Liver (tissue), 9 donors: ENCODE measurements around the gene SPTB. TPM values are rescaled to one million over a fixed set of nuclear protein-coding genes. Genes with fewer than 3 reads are reported as not detected.

ENCODE experiments used
- DNase-seq: peaks from one replicate; pipeline ENCODE4 v3.0.0-alpha.2; 2017; ENCODE audit warnings: low spot score
- H3K27ac ChIP-seq, 2 donors: one replicate each; pipeline ENCODE4 v1.7.0; 2013; ENCODE audit warnings: inconsistent platforms in 2 of 2, low read length in 2 of 2, control low read depth in 1 of 2, low read depth in 1 of 2, mild to moderate bottlenecking in 1 of 2
- H3K27me3 ChIP-seq, 4 donors: one replicate each; pipeline versions ENCODE4 v1.6.1 to v1.7.0; 2013; ENCODE audit warnings: low read length in 3 of 4, inconsistent platforms in 1 of 4, mild to moderate bottlenecking in 1 of 4, moderate library complexity in 1 of 4; ENCODE audit not compliant: control insufficient read depth in 4 of 4, insufficient read depth in 4 of 4
- H3K36me3 ChIP-seq, 4 donors: one replicate each; pipeline versions ENCODE4 v1.6.1 to v1.7.0; 2013; ENCODE audit warnings: low read length in 3 of 4, mild to moderate bottlenecking in 3 of 4, low read depth in 1 of 4, moderate library complexity in 1 of 4; ENCODE audit not compliant: control insufficient read depth in 4 of 4, insufficient read depth in 3 of 4
- H3K4me1 ChIP-seq, 4 donors: one replicate each; pipeline versions ENCODE4 v1.6.1 to v1.7.0; 2013; ENCODE audit warnings: low read length in 3 of 4, mild to moderate bottlenecking in 3 of 4, moderate library complexity in 1 of 4; ENCODE audit not compliant: control insufficient read depth in 4 of 4, insufficient read depth in 4 of 4
- H3K4me3 ChIP-seq, 3 donors: one replicate each; pipeline versions ENCODE4 v1.6.1 to v1.7.0; 2013; ENCODE audit warnings: low read length in 3 of 3, control low read depth in 1 of 3, low read depth in 1 of 3, mild to moderate bottlenecking in 1 of 3
- H3K9ac ChIP-seq, 2 donors: one replicate each; pipeline ENCODE4 v1.7.0; 2013; ENCODE audit warnings: low read length in 2 of 2, mild to moderate bottlenecking in 2 of 2, moderate library complexity in 2 of 2, control low read depth in 1 of 2, low read depth in 1 of 2
- H3K9me3 ChIP-seq, 4 donors: one replicate each; pipeline versions ENCODE4 v1.6.1 to v1.7.0; 2013; ENCODE audit warnings: low read length in 3 of 4; ENCODE audit not compliant: control insufficient read depth in 4 of 4
- EGR1 ChIP-seq, 2 donors: IDR thresholded peaks; 2 replicates each; pipeline ENCODE4 v1.6.1; 2016 to 2018; ENCODE audit warnings: antibody characterized with exemption in 2 of 2, low read depth in 2 of 2
- FOXA1 ChIP-seq: IDR thresholded peaks from 2 replicates; pipeline ENCODE4 v1.6.1; 2016; ENCODE audit warnings: antibody characterized with exemption
- FOXA2 ChIP-seq: IDR thresholded peaks from 2 replicates; pipeline ENCODE4 v1.6.1; 2016; ENCODE audit warnings: antibody characterized with exemption
- GABPA ChIP-seq, 2 donors: IDR thresholded peaks in 1 of 2; conservative IDR thresholded peaks in 1 of 2; 2 replicates each; pipeline ENCODE4 v1.6.1; 2016; ENCODE audit warnings: antibody characterized with exemption in 2 of 2, mild to moderate bottlenecking in 1 of 2, moderate library complexity in 1 of 2
- HNF4A ChIP-seq, 2 donors: conservative IDR thresholded peaks; 2 replicates each; pipeline ENCODE4 v1.6.1; 2016; ENCODE audit warnings: antibody characterized with exemption in 2 of 2, mild to moderate bottlenecking in 2 of 2
- HNF4G ChIP-seq: IDR thresholded peaks from 2 replicates; pipeline ENCODE4 v1.6.1; 2016; ENCODE audit warnings: antibody characterized with exemption
- JUND ChIP-seq, 2 donors: IDR thresholded peaks; 2 replicates each; pipeline ENCODE4 v1.6.1; 2016; ENCODE audit warnings: antibody characterized with exemption in 2 of 2
- NR2F2 ChIP-seq: IDR thresholded peaks from 2 replicates; pipeline ENCODE4 v1.6.1; 2016; ENCODE audit warnings: antibody characterized with exemption
- RAD21 ChIP-seq, 2 donors: IDR thresholded peaks; 2 replicates each; pipeline ENCODE4 v1.6.1; 2016; ENCODE audit warnings: antibody characterized with exemption in 2 of 2, mild to moderate bottlenecking in 2 of 2
- RXRA ChIP-seq, 2 donors: IDR thresholded peaks; 2 replicates each; pipeline ENCODE4 v1.6.1; 2017 to 2018; ENCODE audit warnings: antibody characterized with exemption in 2 of 2, mild to moderate bottlenecking in 1 of 2
- SP1 ChIP-seq: IDR thresholded peaks from 2 replicates; pipeline ENCODE4 v1.6.1; 2018; ENCODE audit warnings: antibody characterized with exemption, mild to moderate bottlenecking
- TAF1 ChIP-seq: conservative IDR thresholded peaks from 2 replicates; pipeline ENCODE4 v1.6.1; 2016; ENCODE audit warnings: antibody characterized with exemption, mild to moderate bottlenecking
- YY1 ChIP-seq: IDR thresholded peaks from 2 replicates; pipeline ENCODE4 v1.6.1; 2016; ENCODE audit warnings: antibody characterized with exemption, mild to moderate bottlenecking
- WGBS: extraction: QIAGEN DNeasy Blood & Tissue Kit; methylation state at CpG from one replicate; pipeline ENCODE4 v1.1.7; 2013; 5-methylcytosine and 5-hydroxymethylcytosine counted together
- polyA plus RNA-seq, 2 donors: library from polyadenylated mRNA; stranded (reverse) in 1 of 2; unstranded in 1 of 2; fragments of 200-250 nt in 1 of 2; fragments of >200 nt in 1 of 2; fragmentation: Nextera tagmentation in 1 of 2; extraction: Ambion mirVana in 1 of 2; gene quantifications; one replicate each; pipeline versions ENCODE4 v1.2.1 to v1.2.3, GENCODE V29; 2013 to 2015
- total RNA-seq, 2 donors: library from RNA; depleted of rRNA; stranded (reverse); fragments of >200 nt; gene quantifications; one replicate each; pipeline ENCODE4 v1.2.3, GENCODE V29; 2014
- TF ChIP-seq, protein P1 (sequence below): fragments of 150-350 bp; IDR thresholded peaks from 2 replicates; pipeline ENCODE4 v1.5.1; 2017; ENCODE audit warnings: improper control_type of control experiment, low read depth, low read length; ENCODE audit not compliant: missing input control
- TF ChIP-seq, protein P2 (sequence below): IDR thresholded peaks from 2 replicates; pipeline ENCODE4 v1.6.1; 2016; ENCODE audit warnings: antibody characterized with exemption
- TF ChIP-seq, protein P3 (sequence below): IDR thresholded peaks from 2 replicates; pipeline ENCODE4 v1.6.1; 2016; ENCODE audit warnings: antibody characterized with exemption
- TF ChIP-seq, protein P4 (sequence below): IDR thresholded peaks from 2 replicates; pipeline ENCODE4 v1.6.1; 2016; ENCODE audit warnings: antibody characterized with exemption, mild to moderate bottlenecking
- TF ChIP-seq, protein P5 (sequence below): IDR thresholded peaks from 2 replicates; pipeline ENCODE4 v1.6.1; 2016; ENCODE audit warnings: antibody characterized with exemption
- donor health status: healthy.
- donor health status: healthy.
- donor health status: healthy.
- donor health status: healthy.
- donor health status: healthy.

Gene SPTB
- total and polyA plus RNA-seq, 4 donors = 0.12 to 332 (median 0.26) TPM

DNA sequence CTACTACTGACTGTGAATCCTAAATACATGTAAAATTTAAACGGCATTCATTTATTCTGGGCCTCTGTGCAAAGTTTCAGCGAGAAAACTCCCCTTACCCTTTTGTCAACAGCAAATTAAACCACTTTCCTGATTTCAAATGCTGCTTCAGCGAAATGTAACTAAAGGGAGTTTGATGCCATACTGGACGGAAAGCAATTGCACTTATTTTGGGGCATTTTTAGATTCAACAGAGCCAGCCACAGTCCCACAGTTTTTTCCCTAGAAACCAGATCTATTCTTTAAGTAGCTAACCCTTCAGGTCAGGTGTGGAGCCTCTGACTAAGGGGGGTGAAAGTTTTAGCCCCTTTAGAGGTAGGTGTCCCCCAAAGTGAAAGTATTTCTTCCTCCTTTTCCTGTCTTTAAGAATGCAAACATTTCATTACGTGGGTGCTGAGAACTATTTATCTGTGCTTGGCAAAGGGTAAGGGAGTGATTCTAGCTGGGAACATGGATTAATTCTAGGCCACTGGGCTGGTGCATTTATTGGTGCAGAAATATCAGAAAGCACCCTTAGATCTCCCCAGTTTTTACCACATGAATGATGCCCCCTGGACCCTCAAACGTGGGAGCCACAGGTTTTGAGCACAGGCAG is 72.7 kb downstream of the SPTB start:
- no peaks in the 10 kb centered on the region for H3K36me3 ChIP-seq
- no peak overlapping the region for H3K27ac ChIP-seq
- no peak overlapping the region for H3K9ac ChIP-seq
- H3K27me3 ChIP-seq = no peaks in the 10 kb centered on the region
- 84% methylated on average over 6 of the region's 6 CpGs for WGBS
- TF ChIP-seq YY1 (no peak), JUND (IDR thresholded peaks at IDR 0.05) (no peak), RXRA (IDR thresholded peaks at IDR 0.05) (no peak)
- TF ChIP-seq, protein P1, sequence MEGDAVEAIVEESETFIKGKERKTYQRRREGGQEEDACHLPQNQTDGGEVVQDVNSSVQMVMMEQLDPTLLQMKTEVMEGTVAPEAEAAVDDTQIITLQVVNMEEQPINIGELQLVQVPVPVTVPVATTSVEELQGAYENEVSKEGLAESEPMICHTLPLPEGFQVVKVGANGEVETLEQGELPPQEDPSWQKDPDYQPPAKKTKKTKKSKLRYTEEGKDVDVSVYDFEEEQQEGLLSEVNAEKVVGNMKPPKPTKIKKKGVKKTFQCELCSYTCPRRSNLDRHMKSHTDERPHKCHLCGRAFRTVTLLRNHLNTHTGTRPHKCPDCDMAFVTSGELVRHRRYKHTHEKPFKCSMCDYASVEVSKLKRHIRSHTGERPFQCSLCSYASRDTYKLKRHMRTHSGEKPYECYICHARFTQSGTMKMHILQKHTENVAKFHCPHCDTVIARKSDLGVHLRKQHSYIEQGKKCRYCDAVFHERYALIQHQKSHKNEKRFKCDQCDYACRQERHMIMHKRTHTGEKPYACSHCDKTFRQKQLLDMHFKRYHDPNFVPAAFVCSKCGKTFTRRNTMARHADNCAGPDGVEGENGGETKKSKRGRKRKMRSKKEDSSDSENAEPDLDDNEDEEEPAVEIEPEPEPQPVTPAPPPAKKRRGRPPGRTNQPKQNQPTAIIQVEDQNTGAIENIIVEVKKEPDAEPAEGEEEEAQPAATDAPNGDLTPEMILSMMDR = no peak
- TF ChIP-seq, protein P2, sequence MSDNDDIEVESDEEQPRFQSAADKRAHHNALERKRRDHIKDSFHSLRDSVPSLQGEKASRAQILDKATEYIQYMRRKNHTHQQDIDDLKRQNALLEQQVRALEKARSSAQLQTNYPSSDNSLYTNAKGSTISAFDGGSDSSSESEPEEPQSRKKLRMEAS = no peak
- no peak overlapping the region for H3K4me3 ChIP-seq
- H3K4me1 ChIP-seq = no peaks in the 10 kb centered on the region
- no peak for DNase-seq
- no peaks in the 10 kb centered on the region for H3K9me3 ChIP-seq

DNA sequence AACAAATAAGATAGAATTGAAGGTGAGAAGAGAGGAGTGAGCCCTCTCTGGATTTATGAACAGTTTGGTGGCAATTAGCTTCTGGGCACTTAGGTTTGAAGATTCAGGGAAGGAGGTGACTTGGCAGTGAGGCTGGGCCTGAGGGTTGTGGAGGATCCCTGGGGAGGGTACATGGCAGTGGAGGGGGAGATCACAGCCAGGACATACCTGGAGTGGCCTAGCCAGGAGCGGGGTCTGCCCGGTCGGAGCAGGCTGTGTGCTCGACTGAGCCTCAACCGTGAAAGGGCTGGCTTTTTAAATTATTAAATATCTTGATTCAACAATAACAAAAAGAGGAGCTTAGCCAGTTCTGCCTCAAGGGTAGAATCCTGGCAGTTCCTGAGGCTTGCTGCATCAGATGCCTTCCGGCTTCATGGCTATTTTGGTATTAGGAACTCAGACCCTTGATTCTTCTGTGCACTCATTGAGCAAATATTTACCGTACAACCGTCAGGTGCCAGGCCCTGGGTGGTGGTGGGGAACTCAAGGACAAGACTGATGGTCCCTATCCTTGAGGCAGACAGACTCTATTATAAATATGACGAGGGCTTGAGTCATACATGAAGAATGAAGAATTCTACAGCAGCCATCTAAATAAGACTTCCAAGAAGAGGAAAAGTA is 73.4 kb downstream of the SPTB start:
- Histone ChIP-seq H3K4me1 (no peaks in the 10 kb centered on the region), H3K9me3 (no peaks in the 10 kb centered on the region), H3K27ac (no peak overlapping the region), H3K4me3 (no peak overlapping the region), H3K36me3 (no peaks in the 10 kb centered on the region), H3K9ac (no peak overlapping the region), H3K27me3 (no peaks in the 10 kb centered on the region)
- WGBS = 81% methylated on average over 9 of the region's 9 CpGs
- TF ChIP-seq RAD21 (IDR thresholded peaks at IDR 0.05) (no peak), FOXA2 (no peak), NR2F2 (no peak), JUND (IDR thresholded peaks at IDR 0.05) (no peak), RXRA (IDR thresholded peaks at IDR 0.05) (no peak), TAF1 (no peak), HNF4A (conservative IDR thresholded peaks at IDR 0.05) (no peak), EGR1 (IDR thresholded peaks at IDR 0.05; ENCODE audit: low read depth in 2 of 2) (no peak), GABPA (IDR thresholded peaks at IDR 0.05 in 1 of 2, conservative IDR thresholded peaks at IDR 0.05 in 1 of 2) (no peak), SP1 (no peak), YY1 (no peak), FOXA1 (no peak), HNF4G (no peak)
- TF ChIP-seq, protein P3, sequence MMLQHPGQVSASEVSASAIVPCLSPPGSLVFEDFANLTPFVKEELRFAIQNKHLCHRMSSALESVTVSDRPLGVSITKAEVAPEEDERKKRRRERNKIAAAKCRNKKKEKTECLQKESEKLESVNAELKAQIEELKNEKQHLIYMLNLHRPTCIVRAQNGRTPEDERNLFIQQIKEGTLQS = no peak
- TF ChIP-seq, protein P1 = no peak
- TF ChIP-seq, protein P2 = no peak
- TF ChIP-seq, protein P4, sequence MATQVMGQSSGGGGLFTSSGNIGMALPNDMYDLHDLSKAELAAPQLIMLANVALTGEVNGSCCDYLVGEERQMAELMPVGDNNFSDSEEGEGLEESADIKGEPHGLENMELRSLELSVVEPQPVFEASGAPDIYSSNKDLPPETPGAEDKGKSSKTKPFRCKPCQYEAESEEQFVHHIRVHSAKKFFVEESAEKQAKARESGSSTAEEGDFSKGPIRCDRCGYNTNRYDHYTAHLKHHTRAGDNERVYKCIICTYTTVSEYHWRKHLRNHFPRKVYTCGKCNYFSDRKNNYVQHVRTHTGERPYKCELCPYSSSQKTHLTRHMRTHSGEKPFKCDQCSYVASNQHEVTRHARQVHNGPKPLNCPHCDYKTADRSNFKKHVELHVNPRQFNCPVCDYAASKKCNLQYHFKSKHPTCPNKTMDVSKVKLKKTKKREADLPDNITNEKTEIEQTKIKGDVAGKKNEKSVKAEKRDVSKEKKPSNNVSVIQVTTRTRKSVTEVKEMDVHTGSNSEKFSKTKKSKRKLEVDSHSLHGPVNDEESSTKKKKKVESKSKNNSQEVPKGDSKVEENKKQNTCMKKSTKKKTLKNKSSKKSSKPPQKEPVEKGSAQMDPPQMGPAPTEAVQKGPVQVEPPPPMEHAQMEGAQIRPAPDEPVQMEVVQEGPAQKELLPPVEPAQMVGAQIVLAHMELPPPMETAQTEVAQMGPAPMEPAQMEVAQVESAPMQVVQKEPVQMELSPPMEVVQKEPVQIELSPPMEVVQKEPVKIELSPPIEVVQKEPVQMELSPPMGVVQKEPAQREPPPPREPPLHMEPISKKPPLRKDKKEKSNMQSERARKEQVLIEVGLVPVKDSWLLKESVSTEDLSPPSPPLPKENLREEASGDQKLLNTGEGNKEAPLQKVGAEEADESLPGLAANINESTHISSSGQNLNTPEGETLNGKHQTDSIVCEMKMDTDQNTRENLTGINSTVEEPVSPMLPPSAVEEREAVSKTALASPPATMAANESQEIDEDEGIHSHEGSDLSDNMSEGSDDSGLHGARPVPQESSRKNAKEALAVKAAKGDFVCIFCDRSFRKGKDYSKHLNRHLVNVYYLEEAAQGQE = no peak
- TF ChIP-seq, protein P5, sequence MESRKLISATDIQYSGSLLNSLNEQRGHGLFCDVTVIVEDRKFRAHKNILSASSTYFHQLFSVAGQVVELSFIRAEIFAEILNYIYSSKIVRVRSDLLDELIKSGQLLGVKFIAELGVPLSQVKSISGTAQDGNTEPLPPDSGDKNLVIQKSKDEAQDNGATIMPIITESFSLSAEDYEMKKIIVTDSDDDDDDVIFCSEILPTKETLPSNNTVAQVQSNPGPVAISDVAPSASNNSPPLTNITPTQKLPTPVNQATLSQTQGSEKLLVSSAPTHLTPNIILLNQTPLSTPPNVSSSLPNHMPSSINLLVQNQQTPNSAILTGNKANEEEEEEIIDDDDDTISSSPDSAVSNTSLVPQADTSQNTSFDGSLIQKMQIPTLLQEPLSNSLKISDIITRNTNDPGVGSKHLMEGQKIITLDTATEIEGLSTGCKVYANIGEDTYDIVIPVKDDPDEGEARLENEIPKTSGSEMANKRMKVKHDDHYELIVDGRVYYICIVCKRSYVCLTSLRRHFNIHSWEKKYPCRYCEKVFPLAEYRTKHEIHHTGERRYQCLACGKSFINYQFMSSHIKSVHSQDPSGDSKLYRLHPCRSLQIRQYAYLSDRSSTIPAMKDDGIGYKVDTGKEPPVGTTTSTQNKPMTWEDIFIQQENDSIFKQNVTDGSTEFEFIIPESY = no peak
- no peak for DNase-seq
